WTC11 (cell line): ENCODE measurements around the gene APOH. TPM values are rescaled to one million over a fixed set of nuclear protein-coding genes. Genes with fewer than 3 reads are reported as not detected.

ENCODE experiments used
- ATAC-seq: fragments of 200-7000 bp; cut with Tn5 transposase; 2 replicates; pipeline ENCODE4 v1.10.0; 2021; ENCODE audit warnings: mild to moderate bottlenecking, moderate library complexity
- Bru-seq: library from RNA; stranded (reverse); fragments of 400-500 nt; gene quantifications from one replicate; lab custom pipeline; 2021; lab: Mats Ljungman, UMichigan
- CTCF ChIA-PET: fragments of 300-600 bp; sonication (Branson Sonifier 250); formaldehyde crosslinking; loops from one replicate; lab custom pipeline; 2021; ENCODE audit warnings: antibody characterized with exemption; lab: Charles Lee
- POLR2A ChIA-PET: fragments of 350-600 bp; sonication (Branson Sonifier 250); formaldehyde crosslinking; loops from one replicate; lab custom pipeline; 2021; ENCODE audit warnings: antibody characterized with exemption; lab: Charles Lee
- DNase-seq: peaks from one replicate; pipeline ENCODE4 v3.0.0; 2021; ENCODE audit warnings: low spot score
- H3K27ac Mint-ChIP-seq: 2 replicates; pipeline ENCODE4 v1.8.0; 2021; ENCODE audit warnings: mixed read lengths
- H3K27me3 Mint-ChIP-seq: 2 replicates; pipeline ENCODE4 v1.8.0; 2021; ENCODE audit warnings: low read depth, mild to moderate bottlenecking, moderate library complexity, mixed read lengths
- H3K36me3 Mint-ChIP-seq: 2 replicates; pipeline ENCODE4 v1.8.0; 2021; ENCODE audit warnings: mixed read lengths
- H3K4me1 Mint-ChIP-seq: 2 replicates; pipeline ENCODE4 v1.8.0; 2022; ENCODE audit warnings: mixed read lengths
- H3K4me3 Mint-ChIP-seq: 2 replicates; pipeline ENCODE4 v1.8.0; 2021; ENCODE audit warnings: mild to moderate bottlenecking, moderate library complexity, mixed read lengths
- H3K9me3 Mint-ChIP-seq: 2 replicates; pipeline ENCODE4 v1.8.0; 2021; ENCODE audit warnings: mixed read lengths
- CBFB ChIP-seq: sonication (generic); formaldehyde crosslinking; IDR thresholded peaks from 2 replicates; pipeline ENCODE4 v1.8.1; 2022; ENCODE audit warnings: mild to moderate bottlenecking, low read depth, missing genetic modification reagents
- GABPB1 ChIP-seq: sonication (generic); formaldehyde crosslinking; IDR thresholded peaks from 2 replicates; pipeline ENCODE4 v1.8.1; 2023; ENCODE audit warnings: mild to moderate bottlenecking, missing genetic modification reagents
- JUN ChIP-seq: sonication (generic); formaldehyde crosslinking; IDR thresholded peaks from 2 replicates; pipeline ENCODE4 v1.8.0; 2023; ENCODE audit warnings: mild to moderate bottlenecking, missing genetic modification reagents
- PRRX2 ChIP-seq: fragments of 250-450 bp; sonication (Bioruptor Pico); IDR thresholded peaks from 2 replicates; pipeline ENCODE4 v1.8.0; 2021; ENCODE audit warnings: mild to moderate bottlenecking
- RELA ChIP-seq: sonication (generic); formaldehyde crosslinking; IDR thresholded peaks from 2 replicates; pipeline ENCODE4 v1.8.1; 2022; ENCODE audit warnings: missing genetic modification reagents, mild to moderate bottlenecking, borderline replicate concordance
- SMAD3 ChIP-seq: sonication (generic); formaldehyde crosslinking; IDR thresholded peaks from 2 replicates; pipeline ENCODE4 v1.8.0; 2022; ENCODE audit warnings: missing genetic modification reagents, mild to moderate bottlenecking, borderline replicate concordance
- TEAD1 ChIP-seq: sonication (generic); formaldehyde crosslinking; IDR thresholded peaks from 2 replicates; pipeline ENCODE4 v1.8.0; 2022; ENCODE audit warnings: mild to moderate bottlenecking, missing genetic modification reagents
- ZBTB21 ChIP-seq: sonication (generic); formaldehyde crosslinking; IDR thresholded peaks from 2 replicates; pipeline ENCODE4 v1.8.1; 2023; ENCODE audit warnings: mild to moderate bottlenecking, missing genetic modification reagents, borderline replicate concordance
- ZNF416 ChIP-seq: fragments of 250-450 bp; sonication (Bioruptor Pico); IDR thresholded peaks from 2 replicates; pipeline ENCODE4 v1.9.0; 2021; ENCODE audit warnings: mild to moderate bottlenecking, inconsistent platforms
- ZNF671 ChIP-seq: fragments of 250-450 bp; sonication (Bioruptor Pico); IDR thresholded peaks from 2 replicates; pipeline ENCODE4 v1.8.0; 2021; ENCODE audit warnings: mild to moderate bottlenecking
- long read RNA-seq, 3 experiments: library from RNA in 1 of 3; library from capped mRNA in 1 of 3; library from polyadenylated mRNA in 1 of 3; unstranded in 2 of 3; stranded (forward) in 1 of 3; transcript quantifications; one replicate each; pipeline ENCODE4 v2.0.0, GENCODE V29; 2021
- total RNA-seq: library from RNA; stranded (reverse); gene quantifications from 3 replicates; pipeline ENCODE4 v1.2.3, GENCODE V29; 2021
- TF ChIP-seq, protein P1 (sequence below): sonication (generic); formaldehyde crosslinking; IDR thresholded peaks from 2 replicates; pipeline ENCODE4 v1.8.1; 2023; ENCODE audit warnings: mild to moderate bottlenecking, missing genetic modification reagents
- TF ChIP-seq, protein P2 (sequence below): fragments of 250-450 bp; sonication (Bioruptor Pico); IDR thresholded peaks from 2 replicates; pipeline ENCODE4 v1.9.0; 2021; ENCODE audit warnings: mild to moderate bottlenecking
- TF ChIP-seq, protein P3 (sequence below): sonication (generic); formaldehyde crosslinking; IDR thresholded peaks from 2 replicates; pipeline ENCODE4 v1.8.1; 2022; ENCODE audit warnings: low read depth, missing genetic modification reagents, borderline replicate concordance
- TF ChIP-seq, protein P4 (sequence below): sonication (generic); formaldehyde crosslinking; conservative IDR thresholded peaks from 2 replicates; pipeline ENCODE4 v1.8.1; 2022; ENCODE audit warnings: mild to moderate bottlenecking, missing genetic modification reagents
- TF ChIP-seq, protein P5 (sequence below): sonication (generic); formaldehyde crosslinking; IDR thresholded peaks from 2 replicates; pipeline ENCODE4 v1.8.0; 2022; ENCODE audit warnings: mild to moderate bottlenecking, missing genetic modification reagents
- TF ChIP-seq, protein P6 (sequence below): sonication (generic); formaldehyde crosslinking; IDR thresholded peaks from 2 replicates; pipeline ENCODE4 v1.8.1; 2022; ENCODE audit warnings: mild to moderate bottlenecking, missing genetic modification reagents, moderate library complexity, borderline replicate concordance

APOH gene, protein sequence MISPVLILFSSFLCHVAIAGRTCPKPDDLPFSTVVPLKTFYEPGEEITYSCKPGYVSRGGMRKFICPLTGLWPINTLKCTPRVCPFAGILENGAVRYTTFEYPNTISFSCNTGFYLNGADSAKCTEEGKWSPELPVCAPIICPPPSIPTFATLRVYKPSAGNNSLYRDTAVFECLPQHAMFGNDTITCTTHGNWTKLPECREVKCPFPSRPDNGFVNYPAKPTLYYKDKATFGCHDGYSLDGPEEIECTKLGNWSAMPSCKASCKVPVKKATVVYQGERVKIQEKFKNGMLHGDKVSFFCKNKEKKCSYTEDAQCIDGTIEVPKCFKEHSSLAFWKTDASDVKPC
- total RNA-seq, result 0.96 to 1.9 TPM (median 1.2 TPM) in 3 replicates
- Bru-seq, nascent RNA, result not detected
- long read RNA-seq, experiment 1, result 0 reads
- long read RNA-seq, experiment 2, result 0 reads
- long read RNA-seq, experiment 3, result 0 reads

DNA sequence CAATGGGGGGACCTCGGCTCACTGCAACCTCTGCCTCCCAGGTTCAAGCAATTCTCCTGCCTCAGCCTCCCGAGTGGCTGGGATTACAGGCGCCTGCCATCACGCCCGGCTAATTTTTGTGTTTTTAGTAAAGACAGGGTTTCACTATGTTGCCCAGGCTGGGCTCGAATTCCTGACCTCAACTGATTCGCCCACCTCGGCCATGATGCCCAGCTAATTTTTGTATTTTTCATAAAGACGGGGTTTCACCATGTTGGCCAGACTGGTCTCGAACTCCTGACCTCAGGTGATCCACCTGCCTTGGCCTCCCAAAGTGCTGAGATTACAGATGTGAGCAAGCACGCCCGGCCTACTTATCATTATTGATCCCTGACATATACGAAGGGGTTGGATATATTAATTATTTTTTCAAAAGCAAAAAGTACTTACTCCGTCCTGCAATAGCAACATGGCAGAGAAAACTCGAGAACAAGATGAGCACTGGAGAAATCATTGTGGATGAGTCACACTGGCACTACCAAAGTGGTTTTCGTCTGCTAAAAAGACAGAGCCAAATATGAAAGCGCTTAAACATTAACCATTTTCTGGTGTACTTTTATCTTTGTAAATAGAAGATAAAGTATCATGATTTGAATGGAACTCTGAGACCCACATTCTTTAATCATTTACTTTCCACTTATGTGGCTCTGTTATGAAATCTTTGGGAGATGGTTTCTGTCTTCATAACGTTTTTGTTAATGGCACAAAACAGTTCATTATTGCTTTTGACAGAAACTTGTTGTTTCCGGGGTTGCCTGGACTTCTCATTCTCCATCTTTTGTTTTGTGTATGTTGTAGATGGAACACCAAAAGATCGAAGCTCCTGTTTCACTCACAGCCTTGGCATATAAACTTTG is at the start of gene APOH:
TSS of gene APOH (minus strand) at position 529 of the 896 bp plus-strand sequence. CDS start at position 493, 36 bp downstream.
- H3K27me3 Mint-ChIP-seq, result no peaks in the 10 kb centered on the region; the same call in 1 of the 2 replicates
- CTCF ChIA-PET, result no interaction called here
- no peaks in the 10 kb centered on the region for H3K4me1 Mint-ChIP-seq
- no peak within 1 kb of the TSS for H3K27ac Mint-ChIP-seq
- no peak for DNase-seq
- POLR2A ChIA-PET, result no interaction called here
- H3K9me3 Mint-ChIP-seq, result no peaks in the 10 kb centered on the region
- TF ChIP-seq PRRX2 (CRISPR knock-in tag) (no peak), GABPB1 (CRISPR knock-in tag) (peak; percentile 67)
- H3K4me3 Mint-ChIP-seq, result no peak within 1 kb of the TSS
- H3K36me3 Mint-ChIP-seq, result no peaks in the 10 kb centered on the region
- ATAC-seq, result no peak

DNA sequence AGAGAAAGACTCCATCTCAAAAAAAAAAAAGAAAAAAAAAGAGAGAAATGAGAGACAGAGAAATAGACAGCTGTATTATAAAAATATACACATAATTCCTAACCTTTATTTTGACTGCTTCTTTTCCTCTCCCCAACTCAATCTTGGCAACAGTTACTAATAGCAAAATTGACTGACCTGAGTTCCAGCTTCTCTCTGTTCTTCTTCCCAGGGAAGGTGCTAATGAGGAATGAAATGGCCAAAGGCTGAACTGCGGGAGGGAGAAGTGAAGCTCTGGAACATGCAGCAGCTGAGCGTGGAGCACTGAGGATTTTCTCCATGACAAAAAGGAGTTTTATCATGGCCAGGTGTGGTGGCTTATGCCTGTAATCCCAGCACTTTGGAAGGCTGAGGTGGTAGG is 48.0 kb upstream of the APOH start:
- ATAC-seq, result peak; percentile 26; the same call in 1 of the 2 replicates
- ChIA-PET CTCF (interaction anchor here (0.6 to 1.9 kb wide), 2 partner anchors 76 to 257 kb away, joined by 3 to 4 read pairs; no protein-coding TSS in a partner anchor), POLR2A (no interaction called here)
- H3K36me3 Mint-ChIP-seq, result no peaks in the 10 kb centered on the region
- H3K27me3 Mint-ChIP-seq, result no peaks in the 10 kb centered on the region
- H3K9me3 Mint-ChIP-seq, result no peaks in the 10 kb centered on the region
- H3K4me3 Mint-ChIP-seq, result no peak overlapping the region
- H3K27ac Mint-ChIP-seq, result no peak overlapping the region
- TF ChIP-seq PRRX2 (CRISPR knock-in tag), result no peak
- TF ChIP-seq, protein P1, sequence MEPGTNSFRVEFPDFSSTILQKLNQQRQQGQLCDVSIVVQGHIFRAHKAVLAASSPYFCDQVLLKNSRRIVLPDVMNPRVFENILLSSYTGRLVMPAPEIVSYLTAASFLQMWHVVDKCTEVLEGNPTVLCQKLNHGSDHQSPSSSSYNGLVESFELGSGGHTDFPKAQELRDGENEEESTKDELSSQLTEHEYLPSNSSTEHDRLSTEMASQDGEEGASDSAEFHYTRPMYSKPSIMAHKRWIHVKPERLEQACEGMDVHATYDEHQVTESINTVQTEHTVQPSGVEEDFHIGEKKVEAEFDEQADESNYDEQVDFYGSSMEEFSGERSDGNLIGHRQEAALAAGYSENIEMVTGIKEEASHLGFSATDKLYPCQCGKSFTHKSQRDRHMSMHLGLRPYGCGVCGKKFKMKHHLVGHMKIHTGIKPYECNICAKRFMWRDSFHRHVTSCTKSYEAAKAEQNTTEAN, result no peak
- TF ChIP-seq SMAD3, result no peak
- TF ChIP-seq, protein P2, sequence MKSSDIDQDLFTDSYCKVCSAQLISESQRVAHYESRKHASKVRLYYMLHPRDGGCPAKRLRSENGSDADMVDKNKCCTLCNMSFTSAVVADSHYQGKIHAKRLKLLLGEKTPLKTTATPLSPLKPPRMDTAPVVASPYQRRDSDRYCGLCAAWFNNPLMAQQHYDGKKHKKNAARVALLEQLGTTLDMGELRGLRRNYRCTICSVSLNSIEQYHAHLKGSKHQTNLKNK (CRISPR knock-in tag), result no peak
- no peak for TF ChIP-seq ZNF416 (CRISPR knock-in tag)
- TF ChIP-seq, protein P3, sequence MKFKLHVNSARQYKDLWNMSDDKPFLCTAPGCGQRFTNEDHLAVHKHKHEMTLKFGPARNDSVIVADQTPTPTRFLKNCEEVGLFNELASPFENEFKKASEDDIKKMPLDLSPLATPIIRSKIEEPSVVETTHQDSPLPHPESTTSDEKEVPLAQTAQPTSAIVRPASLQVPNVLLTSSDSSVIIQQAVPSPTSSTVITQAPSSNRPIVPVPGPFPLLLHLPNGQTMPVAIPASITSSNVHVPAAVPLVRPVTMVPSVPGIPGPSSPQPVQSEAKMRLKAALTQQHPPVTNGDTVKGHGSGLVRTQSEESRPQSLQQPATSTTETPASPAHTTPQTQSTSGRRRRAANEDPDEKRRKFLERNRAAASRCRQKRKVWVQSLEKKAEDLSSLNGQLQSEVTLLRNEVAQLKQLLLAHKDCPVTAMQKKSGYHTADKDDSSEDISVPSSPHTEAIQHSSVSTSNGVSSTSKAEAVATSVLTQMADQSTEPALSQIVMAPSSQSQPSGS (CRISPR knock-in tag), result no peak
- TF ChIP-seq, protein P4, sequence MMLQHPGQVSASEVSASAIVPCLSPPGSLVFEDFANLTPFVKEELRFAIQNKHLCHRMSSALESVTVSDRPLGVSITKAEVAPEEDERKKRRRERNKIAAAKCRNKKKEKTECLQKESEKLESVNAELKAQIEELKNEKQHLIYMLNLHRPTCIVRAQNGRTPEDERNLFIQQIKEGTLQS (CRISPR knock-in tag), result no peak
- no peak for TF ChIP-seq RELA (CRISPR knock-in tag)
- TF ChIP-seq, protein P5, sequence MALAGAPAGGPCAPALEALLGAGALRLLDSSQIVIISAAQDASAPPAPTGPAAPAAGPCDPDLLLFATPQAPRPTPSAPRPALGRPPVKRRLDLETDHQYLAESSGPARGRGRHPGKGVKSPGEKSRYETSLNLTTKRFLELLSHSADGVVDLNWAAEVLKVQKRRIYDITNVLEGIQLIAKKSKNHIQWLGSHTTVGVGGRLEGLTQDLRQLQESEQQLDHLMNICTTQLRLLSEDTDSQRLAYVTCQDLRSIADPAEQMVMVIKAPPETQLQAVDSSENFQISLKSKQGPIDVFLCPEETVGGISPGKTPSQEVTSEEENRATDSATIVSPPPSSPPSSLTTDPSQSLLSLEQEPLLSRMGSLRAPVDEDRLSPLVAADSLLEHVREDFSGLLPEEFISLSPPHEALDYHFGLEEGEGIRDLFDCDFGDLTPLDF, result no peak
- TF ChIP-seq, all 79 proteins: peak for 0
- no peaks in the 10 kb centered on the region; the same call in 1 of the 2 replicates for H3K4me1 Mint-ChIP-seq
- no peak for DNase-seq

DNA sequence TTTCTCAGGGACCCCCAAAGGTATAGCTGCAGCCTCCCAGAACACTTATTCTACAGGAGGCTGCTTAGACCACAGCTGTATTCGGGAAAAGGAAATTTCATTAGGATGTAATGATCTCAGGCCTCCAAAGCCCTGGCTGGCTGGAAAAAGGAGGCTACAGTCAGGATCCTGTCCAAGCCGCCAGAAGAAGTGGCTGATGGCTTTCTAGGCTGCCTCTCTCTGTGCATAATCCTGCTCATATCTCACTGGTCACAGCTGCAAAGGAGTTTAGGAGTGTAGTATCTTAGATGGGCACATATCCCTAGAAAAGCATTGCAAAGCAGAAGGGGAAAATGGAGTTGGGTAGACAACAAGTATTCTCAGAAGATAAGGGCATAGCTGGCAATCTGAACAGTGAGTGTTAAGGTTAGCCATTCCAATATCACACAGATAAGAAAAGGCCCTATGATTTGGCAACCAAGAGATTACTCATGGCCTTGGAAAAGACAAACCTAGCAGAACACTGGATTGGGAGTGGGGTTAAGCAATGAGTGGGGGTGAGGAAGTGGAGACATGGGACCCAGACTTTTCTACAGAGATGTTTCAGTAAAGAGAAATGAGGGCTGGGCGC is 47.2 kb upstream of the APOH start:
- Mint-ChIP-seq H3K27ac (no peak overlapping the region), H3K4me3 (no peak overlapping the region), H3K9me3 (peaks cover 6% of the 10 kb centered on the region), H3K36me3 (no peaks in the 10 kb centered on the region), H3K27me3 (no peaks in the 10 kb centered on the region), H3K4me1 (no peaks in the 10 kb centered on the region; the same call in 1 of the 2 replicates)
- POLR2A ChIA-PET, result no interaction called here
- CTCF ChIA-PET, result interaction anchor here (1.0 to 1.9 kb wide), 2 partner anchors 75 to 397 kb away, joined by 3 to 4 read pairs; no protein-coding TSS in a partner anchor
- no peak for DNase-seq
- ATAC-seq, result no peak
- TF ChIP-seq CBFB, result no peak
- TF ChIP-seq, protein P6, sequence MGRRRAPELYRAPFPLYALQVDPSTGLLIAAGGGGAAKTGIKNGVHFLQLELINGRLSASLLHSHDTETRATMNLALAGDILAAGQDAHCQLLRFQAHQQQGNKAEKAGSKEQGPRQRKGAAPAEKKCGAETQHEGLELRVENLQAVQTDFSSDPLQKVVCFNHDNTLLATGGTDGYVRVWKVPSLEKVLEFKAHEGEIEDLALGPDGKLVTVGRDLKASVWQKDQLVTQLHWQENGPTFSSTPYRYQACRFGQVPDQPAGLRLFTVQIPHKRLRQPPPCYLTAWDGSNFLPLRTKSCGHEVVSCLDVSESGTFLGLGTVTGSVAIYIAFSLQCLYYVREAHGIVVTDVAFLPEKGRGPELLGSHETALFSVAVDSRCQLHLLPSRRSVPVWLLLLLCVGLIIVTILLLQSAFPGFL (CRISPR knock-in tag), result no peak
- TF ChIP-seq PRRX2 (CRISPR knock-in tag), result no peak
- TF ChIP-seq ZBTB21 (CRISPR knock-in tag), result no peak
- no peak for TF ChIP-seq JUN
- TF ChIP-seq TEAD1, result no peak
- TF ChIP-seq ZNF671 (CRISPR knock-in tag), result no peak
